Choroid plexus epithelial cell (primary cell): ENCODE data around the gene AP3M1.

Source experiments
- DNase-seq: peaks from one replicate; pipeline ENCODE4 v3.0.0-alpha.2; 2010; ENCODE audit warnings: low read depth
- H3K4me3 ChIP-seq: 2 replicates; pipeline ENCODE4 v1.5.1; 2011; ENCODE audit warnings: low read depth, mild to moderate bottlenecking, control low read depth, low read length, moderate library complexity
- CTCF ChIP-seq: conservative IDR thresholded peaks from 2 replicates; pipeline ENCODE4 v1.5.1; 2011; ENCODE audit warnings: low read depth, mild to moderate bottlenecking, control low read depth, inconsistent platforms, low read length, moderate library complexity

The AP3M1 gene

GRCh38 chr10:74081941-74082718, 68.5 kb downstream of the AP3M1 start:
- no peak for DNase-seq
- no peak for TF ChIP-seq CTCF
- H3K4me3 ChIP-seq = no peak overlapping the region

GRCh38 chr10:74081192-74081803, 69.3 kb downstream of the AP3M1 start:
- DNase-seq = peak; percentile 79
- TF ChIP-seq CTCF = peak; percentile 89
- no peak overlapping the region for H3K4me3 ChIP-seq

- no peak for TF ChIP-seq CTCF
- peak; percentile 62 for DNase-seq
- no peak overlapping the region for H3K4me3 ChIP-seq
Measured at GRCh38 chr10:74079936-74080590, 70.6 kb downstream of the AP3M1 start.

GRCh38 chr10:74079028-74079935, 71.3 kb downstream of the AP3M1 start:
- DNase-seq = peak; percentile 62
- no peak for TF ChIP-seq CTCF
- no peak overlapping the region for H3K4me3 ChIP-seq

GRCh38 chr10:74078037-74078436, 72.6 kb downstream of the AP3M1 start:
- DNase-seq = peak; percentile 48
- no peak overlapping the region for H3K4me3 ChIP-seq
- no peak for TF ChIP-seq CTCF

GRCh38 chr10:74077416-74077815, 73.2 kb downstream of the AP3M1 start:
- no peak for TF ChIP-seq CTCF
- DNase-seq = no peak
- no peak overlapping the region for H3K4me3 ChIP-seq
